SKM-1 (cell line): ENCODE measurements around the gene TLX2.
"Not testable (repeated sequence)": the region's sequence is repeated elsewhere in the genome, so short reads cannot be mapped to it uniquely, and the experiment has no call there.

Experiments
- DNase-seq: peaks from one replicate; lab custom pipeline; 2025; ENCODE audit not compliant: unreplicated experiment; lab: John Stamatoyannopoulos, UW

TLX2 gene

GRCh38 chr2:74553892-74554819, 39.9 kb downstream of the TLX2 start, which contains the start of the genes DOK1 and LOXL3:
Gene DOK1, plus strand, starts transcription at chr2:74554720. Its CDS starts 35 bp downstream, at chr2:74554755.
Gene LOXL3, minus strand, starts transcription at chr2:74553942. Its CDS starts 1,308 bp downstream, at chr2:74552634.
- peak; percentile 57 for DNase-seq

GRCh38 chr2:74554820-74555531, 40.7 kb downstream of the TLX2 start:
- no peak for DNase-seq

GRCh38 chr2:74555610-74556103, 41.4 kb downstream of the TLX2 start:
- DNase-seq = peak; percentile 22

GRCh38 chr2:74556159-74556558, 41.9 kb downstream of the TLX2 start:
- no peak for DNase-seq

GRCh38 chr2:74556831-74557370, 42.7 kb downstream of the TLX2 start:
- DNase-seq = no peak

GRCh38 chr2:74558284-74559230, 44.3 kb downstream of the TLX2 start:
- no peak for DNase-seq

- no peak for DNase-seq
Measured at GRCh38 chr2:74559912-74560311, 45.7 kb downstream of the TLX2 start.

- no peak for DNase-seq
Measured at GRCh38 chr2:74560591-74560990, 46.3 kb downstream of the TLX2 start.

GRCh38 chr2:74561022-74561421, 46.8 kb downstream of the TLX2 start:
- not testable (repeated sequence) for DNase-seq

- DNase-seq = no peak
Measured at GRCh38 chr2:74562126-74562775, 48.0 kb downstream of the TLX2 start.

- no peak for DNase-seq
Measured at GRCh38 chr2:74564222-74564621, 50.0 kb downstream of the TLX2 start.

GRCh38 chr2:74566076-74566753, 52.0 kb downstream of the TLX2 start:
- no peak for DNase-seq

- no peak for DNase-seq
Measured at GRCh38 chr2:74566754-74567085, 52.5 kb downstream of the TLX2 start.
